Left hindlimb (tissue), 1 donor: ENCODE measurements around the gene STARD5.

ENCODE experiments used
- DNase-seq: peaks from one replicate; pipeline ENCODE4 v3.0.0-alpha.2; 2018

Gene STARD5

GRCh38 chr15:81271761-81272644, 51.9 kb downstream of the STARD5 start:
- DNase-seq = no peak

- no peak for DNase-seq
Measured at GRCh38 chr15:81270781-81271491, 53.0 kb downstream of the STARD5 start.

- no peak for DNase-seq
Measured at GRCh38 chr15:81270188-81270587, 53.8 kb downstream of the STARD5 start.

- DNase-seq = no peak
Measured at GRCh38 chr15:81268881-81269601, 54.9 kb downstream of the STARD5 start.

- no peak for DNase-seq
Measured at GRCh38 chr15:81268340-81268739, 55.6 kb downstream of the STARD5 start.

GRCh38 chr15:81265944-81266775, 57.8 kb downstream of the STARD5 start:
- peak; percentile 87 for DNase-seq

GRCh38 chr15:81265256-81265943, 58.5 kb downstream of the STARD5 start:
- DNase-seq = no peak

- no peak for DNase-seq
Measured at GRCh38 chr15:81264072-81264857, 59.7 kb downstream of the STARD5 start.

- no peak for DNase-seq
Measured at GRCh38 chr15:81263477-81263876, 60.5 kb downstream of the STARD5 start.

- no peak for DNase-seq
Measured at GRCh38 chr15:81261172-81261811, 62.6 kb downstream of the STARD5 start.

GRCh38 chr15:81259760-81260298, 64.1 kb downstream of the STARD5 start:
- DNase-seq = no peak
